K562 (cell line): ENCODE measurements around the gene ICAM2. TPM values are rescaled to one million over a fixed set of nuclear protein-coding genes. Genes with fewer than 3 reads are reported as not detected.
A peak's percentile ranks its signal among the peaks of the same experiment; 100 is the strongest.

ENCODE experiments used
- ADNP ChIP-seq: fragments of 200-800 bp; sonication (Bioruptor generic); IDR thresholded peaks from 2 replicates; pipeline ENCODE4 v1.6.1; 2016; ENCODE audit warnings: missing genetic modification characterization, missing compliant biosample characterization
- AFF4 ChIP-seq: sonication (generic); formaldehyde crosslinking; IDR thresholded peaks from 2 replicates; pipeline ENCODE4 v1.8.0; 2023; ENCODE audit warnings: mild to moderate bottlenecking, missing genetic modification reagents
- BCL6 ChIP-seq: fragments of 250-450 bp; sonication (Bioruptor Pico); IDR thresholded peaks from 2 replicates; pipeline ENCODE4 v1.4.0; 2020
- BRD4 ChIP-seq: fragments of 200-600 bp; sonication (generic); IDR thresholded peaks from 2 replicates; pipeline ENCODE4 v1.6.1; 2017; ENCODE audit warnings: inconsistent platforms
- CBX3 ChIP-seq, 2 experiments: IDR thresholded peaks; 1 replicate in 1 of 2; 2 replicates in 1 of 2; pipeline ENCODE4 v1.6.1; 2012; ENCODE audit warnings: inconsistent platforms in 2 of 2, low read length in 2 of 2, borderline replicate concordance in 1 of 2, control low read depth in 1 of 2
- ELF1 ChIP-seq: fragments of 200-800 bp; sonication (Bioruptor generic); IDR thresholded peaks from 2 replicates; pipeline ENCODE4 v1.6.1; 2016; ENCODE audit warnings: missing genetic modification characterization, missing compliant biosample characterization
- EP400 ChIP-seq: fragments of 450-650 bp; IDR thresholded peaks from 2 replicates; pipeline ENCODE4 v1.6.1; 2017; ENCODE audit warnings: antibody characterized with exemption, mild to moderate bottlenecking, moderate library complexity
- EZH2 ChIP-seq: IDR thresholded peaks from 2 replicates; pipeline ENCODE4 v1.6.1; 2012; ENCODE audit warnings: low read depth, mild to moderate bottlenecking, inconsistent platforms, low read length, borderline replicate concordance
- FOXK2 ChIP-seq, 2 experiments: fragments of 450-650 bp; IDR thresholded peaks in 1 of 2; conservative IDR thresholded peaks in 1 of 2; 2 replicates each; pipeline ENCODE4 v1.6.1; 2016; ENCODE audit warnings: low read depth in 2 of 2, mild to moderate bottlenecking in 1 of 2
- FOXP1 ChIP-seq: sonication (generic); formaldehyde crosslinking; IDR thresholded peaks from 2 replicates; pipeline ENCODE4 v1.8.0; 2022; ENCODE audit warnings: mild to moderate bottlenecking, missing genetic modification reagents
- KLF13 ChIP-seq: fragments of 450-650 bp; IDR thresholded peaks from 2 replicates; pipeline ENCODE4 v1.6.1; 2016; ENCODE audit warnings: missing genetic modification characterization, low read depth, mild to moderate bottlenecking, missing compliant biosample characterization, moderate library complexity, borderline replicate concordance
- MLX ChIP-seq, 2 experiments: fragments of 450-650 bp in 1 of 2; sonication (generic) in 1 of 2; formaldehyde crosslinking; conservative IDR thresholded peaks; 2 replicates each; pipeline versions ENCODE4 v1.4.0 to v1.8.1; 2020 to 2022; ENCODE audit warnings: mild to moderate bottlenecking in 1 of 2, missing genetic modification reagents in 1 of 2
- NUFIP1 ChIP-seq: fragments of 450-650 bp; IDR thresholded peaks from 2 replicates; pipeline ENCODE4 v1.6.1; 2018; ENCODE audit not compliant: partially characterized antibody
- PCBP1 ChIP-seq: fragments of 200-400 bp; formaldehyde crosslinking; IDR thresholded peaks from 2 replicates; pipeline ENCODE4 v1.6.1; 2018; ENCODE audit warnings: mild to moderate bottlenecking, low read depth, low read length; ENCODE audit not compliant: poor library complexity, severe bottlenecking
- SMAD4 ChIP-seq: fragments of 250-450 bp; sonication (Bioruptor Pico); conservative IDR thresholded peaks from 2 replicates; pipeline ENCODE4 v1.8.0; 2021; ENCODE audit warnings: inconsistent platforms, mild to moderate bottlenecking, moderate library complexity
- TGIF2 ChIP-seq: sonication (generic); formaldehyde crosslinking; IDR thresholded peaks from 2 replicates; pipeline ENCODE4 v1.8.1; 2022; ENCODE audit warnings: mild to moderate bottlenecking, missing genetic modification reagents, moderate library complexity
- WHSC1 ChIP-seq: IDR thresholded peaks from one replicate; pipeline ENCODE4 v1.6.1; 2012; ENCODE audit warnings: low read length, control low read depth, inconsistent platforms
- ZBTB26 ChIP-seq: fragments of 450-650 bp; formaldehyde crosslinking; IDR thresholded peaks from 2 replicates; pipeline ENCODE4 v1.4.0; 2022; ENCODE audit warnings: missing genetic modification characterization
- ZBTB33 ChIP-seq: sonication (generic); formaldehyde crosslinking; IDR thresholded peaks from 2 replicates; pipeline ENCODE4 v1.8.1; 2023; ENCODE audit warnings: mild to moderate bottlenecking, missing genetic modification reagents
- polyA plus RNA-seq, 8 experiments: library from polyadenylated mRNA; depleted of rRNA in 4 of 8; stranded (reverse) in 5 of 8; unstranded in 3 of 8; fragments of >200 nt; fragmentation: Nextera tagmentation in 2 of 8; fragmentation: Illumina TruSeq in 1 of 8; extraction: Ambion mirVana in 2 of 8; extraction: Trizol in 1 of 8; gene quantifications; 2 replicates each; pipeline versions ENCODE4 v1.2.1 to v1.2.3, GENCODE V29; 2011 to 2014; ENCODE audit warnings: inconsistent platforms in 1 of 8, missing spikeins in 1 of 8
- total RNA-seq, 7 experiments: library from RNA; depleted of rRNA in 6 of 7; stranded (reverse); fragments of >200 nt in 6 of 7; fragmentation: Illumina TruSeq in 2 of 7; extraction: Trizol in 2 of 7; gene quantifications; 2 replicates each; pipeline versions ENCODE4 v1.2.1 to v1.2.3, GENCODE V29; 2011 to 2021; ENCODE audit warnings: low replicate concordance in 1 of 7

Gene ICAM2
- total and polyA plus RNA-seq, 9 of the 15 experiments (the other 6 are each of a cell fraction or from before 2014, with no cell fraction given), result 37.9 to 89.4 (median 60.6) TPM

- no peak for TF ChIP-seq ZBTB26
- no peak for TF ChIP-seq WHSC1
- TF ChIP-seq SMAD4 (CRISPR knock-in tag), result no peak
- peak; percentile 69 for TF ChIP-seq FOXP1
- peak; percentile 56; the same call in 1 of the 2 replicates for TF ChIP-seq EP400
- TF ChIP-seq NUFIP1, result no peak
- TF ChIP-seq FOXK2 (conservative IDR thresholded peaks at IDR 0.05 in 1 of 2, IDR thresholded peaks at IDR 0.05 in 1 of 2; ENCODE audit: low read depth in 2 of 2), result no peak
- peak; percentile 96 for TF ChIP-seq ADNP (tag)
- TF ChIP-seq ZBTB33 (CRISPR knock-in tag), result no peak; the same call in 1 of the 2 replicates
- no peak for TF ChIP-seq EZH2
- no peak for TF ChIP-seq PCBP1
- no peak for TF ChIP-seq MLX (CRISPR knock-in tag; conservative IDR thresholded peaks at IDR 0.05)
- no peak for TF ChIP-seq KLF13 (tag)
- no peak for TF ChIP-seq AFF4 (CRISPR knock-in tag)
- TF ChIP-seq CBX3 (IDR thresholded peaks at IDR 0.05; ENCODE audit: borderline replicate concordance in 1 of 2, low read length in 2 of 2), result peak in 1 of 2 experiments; percentile 38; a peak in 1 of 3 replicates
- TF ChIP-seq BCL6 (CRISPR knock-in tag), result no peak
- no peak for TF ChIP-seq BRD4
- TF ChIP-seq ELF1 (tag), result no peak
- no peak for TF ChIP-seq TGIF2
Observed at GRCh38 chr17:64024781-64025731, 4.6 kb upstream of the ICAM2 start (continued).
